Cardiac fibroblast (primary cell): Measurements from ENCODE around the gene SLC37A1.

Source experiments
- DNase-seq, 2 donors: peaks; one replicate each; pipeline versions ENCODE4 v3.0.0 to v3.0.0-alpha.2; 2010; ENCODE audit warnings: low read depth in 2 of 2
- H3K4me3 ChIP-seq, 2 donors: replicated peaks in 1 of 2; 1 replicate in 1 of 2; 2 replicates in 1 of 2; pipeline ENCODE4 v1.5.1; 2011; ENCODE audit warnings: low read depth in 2 of 2, low read length in 2 of 2, mild to moderate bottlenecking in 2 of 2, moderate library complexity in 1 of 2
- CTCF ChIP-seq: IDR thresholded peaks from one replicate; pipeline ENCODE4 v1.5.1; 2011; ENCODE audit warnings: low read depth, mild to moderate bottlenecking, low read length, inconsistent platforms

Gene SLC37A1

GRCh38 chr21:42616941-42617340 lies 103.3 kb downstream of the SLC37A1 start:
- no peak overlapping the region for H3K4me3 ChIP-seq
- no peak for DNase-seq
- no peak for TF ChIP-seq CTCF

GRCh38 chr21:42617486-42617885 lies 103.8 kb downstream of the SLC37A1 start:
- DNase-seq = no peak
- TF ChIP-seq CTCF = no peak
- no peak overlapping the region for H3K4me3 ChIP-seq

GRCh38 chr21:42618707-42619102 lies 105.1 kb downstream of the SLC37A1 start:
- no peak for DNase-seq
- no peak for TF ChIP-seq CTCF
- no peak overlapping the region for H3K4me3 ChIP-seq

- no peak for TF ChIP-seq CTCF
- DNase-seq = no peak
- no peak overlapping the region for H3K4me3 ChIP-seq
Observed at GRCh38 chr21:42619166-42619565, 105.5 kb downstream of the SLC37A1 start.

GRCh38 chr21:42619841-42620240 lies 106.2 kb downstream of the SLC37A1 start:
- H3K4me3 ChIP-seq = no peak overlapping the region
- no peak for DNase-seq
- no peak for TF ChIP-seq CTCF

- no peak for TF ChIP-seq CTCF
- DNase-seq = peak in 1 of 2 donors; percentile 13
- H3K4me3 ChIP-seq = no peak overlapping the region
Observed at GRCh38 chr21:42621166-42621818, 107.6 kb downstream of the SLC37A1 start.

- no peak for DNase-seq
- no peak overlapping the region for H3K4me3 ChIP-seq
- TF ChIP-seq CTCF = no peak
Observed at GRCh38 chr21:42621819-42622177, 108.1 kb downstream of the SLC37A1 start.
